Measurements from ENCODE around the gene NAMPT. TPM values are rescaled to one million over a fixed set of nuclear protein-coding genes. Genes with fewer than 3 reads are reported as not detected.

Gene NAMPT
- total RNA-seq, 6 experiments from 2014 or later, result 118 to 726 (median 515) TPM

GRCh38 chr7:106282852-106283251, 1.9 kb downstream of the NAMPT start:
- TF ChIP-seq POLR2A (IDR thresholded peaks at IDR 0.05), result no peak
- WGBS (ENCODE audit: insufficient coverage, low coverage, low lambda C conversion rate, missing lambda C conversion rate), result 21% methylated on average over 3 of the region's 3 CpGs
- Histone ChIP-seq H3K27me3 (no peaks in the 10 kb centered on the region), H3K4me3 (peak overlapping the region; percentile 59 to 66 (median 65)), H3K27ac (peak overlapping the region; percentile 96 to 99 (median 98)), H3K9me3 (no peaks in the 10 kb centered on the region), H3K4me1 (peaks cover 0 to 38% (median 9%) of the 10 kb centered on the region in 4 donors), H3K36me3 (peaks cover 0 to 8% (median 2%) of the 10 kb centered on the region in 4 donors)
- DNase-seq (no peak), ATAC-seq (no peak)
- intact Hi-C loops (cut with DNase I), result no loop called here

GRCh38 chr7:106282390-106282789, 2.4 kb downstream of the NAMPT start:
- ATAC-seq (no peak), DNase-seq (no peak)
- 45% methylated on average over 6 of the region's 6 CpGs for WGBS (ENCODE audit: insufficient coverage, low coverage, low lambda C conversion rate, missing lambda C conversion rate)
- H3K9me3 ChIP-seq, result no peaks in the 10 kb centered on the region
- TF ChIP-seq CTCF (IDR thresholded peaks at IDR 0.05), result no peak
- peak; percentile 47 for TF ChIP-seq POLR2A (IDR thresholded peaks at IDR 0.05)
- H3K4me1 ChIP-seq, result peaks cover 0 to 38% (median 9%) of the 10 kb centered on the region in 4 donors
- peak overlapping the region; percentile 96 to 99 (median 98) for H3K27ac ChIP-seq
- no peaks in the 10 kb centered on the region for H3K27me3 ChIP-seq
- H3K4me3 ChIP-seq, result peak overlapping the region; percentile 59 to 66 (median 65)
- intact Hi-C loops (cut with DNase I), result no loop called here
- H3K36me3 ChIP-seq, result peaks cover 0 to 12% (median 4%) of the 10 kb centered on the region in 4 donors

GRCh38 chr7:106281585-106282318, 3.0 kb downstream of the NAMPT start:
- WGBS (ENCODE audit: insufficient coverage, low coverage, low lambda C conversion rate, missing lambda C conversion rate), result 69% methylated on average over 5 of the region's 5 CpGs
- Histone ChIP-seq H3K4me1 (peaks cover 0 to 38% (median 9%) of the 10 kb centered on the region in 4 donors), H3K27ac (peak overlapping the region; percentile 96 to 99 (median 98)), H3K9me3 (no peaks in the 10 kb centered on the region), H3K4me3 (peak overlapping the region; percentile 59 to 66 (median 65)), H3K27me3 (no peaks in the 10 kb centered on the region), H3K36me3 (peaks cover 0 to 16% (median 7%) of the 10 kb centered on the region in 4 donors)
- intact Hi-C loops (cut with DNase I), result no loop called here
- DNase-seq (no peak), ATAC-seq (no peak)
- TF ChIP-seq CTCF (IDR thresholded peaks at IDR 0.05), result no peak
- TF ChIP-seq POLR2A (IDR thresholded peaks at IDR 0.05), result peak; percentile 28

- ATAC-seq, result no peak
- H3K4me1 ChIP-seq, result peaks cover 0 to 38% (median 9%) of the 10 kb centered on the region in 4 donors
- H3K36me3 ChIP-seq, result peaks cover 0 to 22% (median 10%) of the 10 kb centered on the region in 4 donors
- TF ChIP-seq POLR2A (IDR thresholded peaks at IDR 0.05) (no peak), CTCF (IDR thresholded peaks at IDR 0.05) (no peak)
- intact Hi-C loops (cut with DNase I), result no loop called here
- H3K27me3 ChIP-seq, result no peaks in the 10 kb centered on the region
- no peaks in the 10 kb centered on the region for H3K9me3 ChIP-seq
- DNase-seq, result no peak
- H3K27ac ChIP-seq, result peak overlapping the region; percentile 96 to 99 (median 98)
- peak overlapping the region; percentile 59 to 66 (median 65) for H3K4me3 ChIP-seq
Measured at GRCh38 chr7:106281127-106281526, 3.7 kb downstream of the NAMPT start.

- intact Hi-C loops (cut with DNase I), result no loop called here
- peak overlapping the region in 1 of 3 donors; percentile 25 for H3K27ac ChIP-seq
- peak in 3 of 4 donors; percentile 2 to 12 (median 11) for ATAC-seq
- no peak for TF ChIP-seq CTCF (IDR thresholded peaks at IDR 0.05)
- TF ChIP-seq POLR2A (IDR thresholded peaks at IDR 0.05), result no peak
- no peaks in the 10 kb centered on the region for H3K27me3 ChIP-seq
- no peak overlapping the region for H3K4me3 ChIP-seq
- DNase-seq, result no peak
- no peaks in the 10 kb centered on the region for H3K9me3 ChIP-seq
- H3K4me1 ChIP-seq, result peaks cover 0 to 38% (median 11%) of the 10 kb centered on the region in 4 donors
- WGBS (ENCODE audit: insufficient coverage, low coverage, low lambda C conversion rate, missing lambda C conversion rate), result 78% methylated on average over 2 of the region's 2 CpGs
- peaks cover 0 to 37% (median 24%) of the 10 kb centered on the region in 4 donors for H3K36me3 ChIP-seq
Measured at GRCh38 chr7:106279425-106280197, 5.2 kb downstream of the NAMPT start.

Measured in right lobe of liver (tissue), 6 donors.